GM21381 (cell line): ENCODE measurements around the gene CTNNA2.

Source experiments
- ATAC-seq: cut with Tn5 transposase; IDR thresholded peaks from one replicate; pipeline ENCODE4 v1.9.1; 2021; ENCODE audit warnings: mild to moderate bottlenecking, moderate library complexity; ENCODE audit not compliant: unreplicated experiment

Gene CTNNA2

GRCh38 chr2:80303006-80303908, 790.4 kb downstream of the CTNNA2 start:
- no peak for ATAC-seq

DNA sequence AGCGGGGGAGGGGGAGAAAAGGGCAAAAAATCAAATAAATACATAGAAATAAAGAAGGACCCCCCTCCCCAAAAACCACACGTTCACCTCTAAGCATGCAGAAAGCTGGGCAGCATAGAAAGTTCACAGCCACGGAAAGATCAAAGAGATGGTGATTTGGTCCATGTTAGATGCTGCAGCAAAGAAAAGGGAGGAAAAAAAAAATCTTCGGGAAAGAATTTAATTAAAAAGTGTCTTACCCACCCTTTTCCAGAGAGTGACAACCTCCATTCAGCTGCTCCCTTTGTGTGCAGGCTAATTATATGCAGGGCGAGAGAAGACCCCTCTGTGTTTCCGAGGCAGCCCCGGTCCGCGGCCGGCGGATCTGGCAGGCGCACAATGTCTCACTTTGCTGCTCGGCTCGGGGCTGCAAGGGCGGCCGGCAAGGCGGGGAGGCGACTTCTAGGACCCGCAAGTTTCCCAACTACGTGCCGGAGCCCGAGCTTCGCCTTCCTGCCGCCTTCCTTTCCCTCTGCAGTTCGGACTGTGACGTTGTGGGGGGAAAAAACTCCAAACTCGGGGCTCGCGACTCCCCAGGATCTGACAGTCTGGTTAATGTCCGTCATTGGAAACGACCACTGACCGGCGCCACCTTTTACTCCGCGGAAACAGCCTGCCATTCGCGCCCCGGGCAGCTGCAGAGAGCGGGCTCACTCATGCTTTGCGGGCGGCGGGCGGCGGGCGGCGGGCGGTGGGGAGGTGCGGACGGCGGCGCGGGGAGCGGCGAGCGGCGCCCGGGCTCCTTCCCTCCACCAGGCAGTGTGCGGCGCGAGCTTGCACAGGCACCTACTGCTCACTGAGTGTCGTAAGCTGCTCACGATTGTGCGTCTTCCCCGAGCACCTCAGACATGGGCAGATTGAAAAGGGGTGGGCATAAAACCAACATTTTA, 791.3 kb downstream of the CTNNA2 start, which contains the start of gene LRRTM1:
LRRTM1 (minus strand) TSS at position 844 of the 929 bp plus-strand sequence. CDS start 933 bp downstream, outside the sequence.
- ATAC-seq: no peak

DNA sequence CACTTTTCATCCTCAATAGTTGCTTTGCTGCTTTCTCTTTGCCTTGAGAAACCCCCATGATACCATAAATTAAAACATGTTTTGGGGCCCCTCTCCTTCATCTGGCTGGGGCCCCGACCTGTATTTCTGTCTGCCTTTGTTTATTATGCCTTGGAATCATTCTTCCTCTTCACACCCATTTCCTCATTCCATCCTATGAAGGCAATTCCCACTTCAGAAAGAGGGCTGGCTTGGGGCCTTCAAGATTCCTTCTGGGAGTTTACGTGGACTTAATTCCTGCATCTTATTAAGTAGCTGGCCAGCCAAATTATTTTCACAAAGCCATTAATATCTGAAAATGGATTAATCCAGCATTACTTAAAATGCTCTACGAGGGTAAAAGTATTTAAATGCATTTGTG, 798.5 kb downstream of the CTNNA2 start:
- ATAC-seq: no peak

GRCh38 chr2:80312282-80312839, 799.5 kb downstream of the CTNNA2 start:
- no peak for ATAC-seq

GRCh38 chr2:80322311-80322920, 809.6 kb downstream of the CTNNA2 start:
- ATAC-seq: no peak

- ATAC-seq: no peak
These were observed 810.1 kb downstream of the CTNNA2 start for GRCh38 chr2:80322958-80323357.

DNA sequence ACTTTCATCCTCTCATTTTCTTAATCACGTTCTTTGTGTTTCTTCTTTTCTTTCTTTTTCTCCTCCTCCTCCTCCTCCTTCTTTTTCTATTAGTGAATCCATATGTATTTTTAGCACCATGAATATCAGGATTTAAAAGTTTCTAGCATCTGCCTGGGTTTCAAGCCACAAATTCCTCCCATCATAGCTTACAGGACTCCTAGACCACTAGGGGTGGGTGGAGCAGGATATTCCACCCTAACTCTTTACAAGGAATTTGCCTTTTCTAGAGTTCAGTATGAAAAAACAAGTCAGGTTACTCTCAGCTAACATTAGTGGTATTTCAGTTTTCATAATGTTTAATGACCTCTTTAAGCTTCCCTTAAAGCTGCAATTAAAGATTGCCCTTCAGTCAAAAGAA, 810.8 kb downstream of the CTNNA2 start:
- no peak for ATAC-seq

GRCh38 chr2:80324525-80324924, 811.7 kb downstream of the CTNNA2 start:
- no peak for ATAC-seq

GRCh38 chr2:80326214-80326613, 813.4 kb downstream of the CTNNA2 start:
- no peak for ATAC-seq

GRCh38 chr2:80326861-80327260, 814.0 kb downstream of the CTNNA2 start:
- ATAC-seq: no peak

GRCh38 chr2:80328159-80328571, 815.3 kb downstream of the CTNNA2 start:
- no peak for ATAC-seq

GRCh38 chr2:80329491-80329890, 816.6 kb downstream of the CTNNA2 start:
- ATAC-seq: no peak

DNA sequence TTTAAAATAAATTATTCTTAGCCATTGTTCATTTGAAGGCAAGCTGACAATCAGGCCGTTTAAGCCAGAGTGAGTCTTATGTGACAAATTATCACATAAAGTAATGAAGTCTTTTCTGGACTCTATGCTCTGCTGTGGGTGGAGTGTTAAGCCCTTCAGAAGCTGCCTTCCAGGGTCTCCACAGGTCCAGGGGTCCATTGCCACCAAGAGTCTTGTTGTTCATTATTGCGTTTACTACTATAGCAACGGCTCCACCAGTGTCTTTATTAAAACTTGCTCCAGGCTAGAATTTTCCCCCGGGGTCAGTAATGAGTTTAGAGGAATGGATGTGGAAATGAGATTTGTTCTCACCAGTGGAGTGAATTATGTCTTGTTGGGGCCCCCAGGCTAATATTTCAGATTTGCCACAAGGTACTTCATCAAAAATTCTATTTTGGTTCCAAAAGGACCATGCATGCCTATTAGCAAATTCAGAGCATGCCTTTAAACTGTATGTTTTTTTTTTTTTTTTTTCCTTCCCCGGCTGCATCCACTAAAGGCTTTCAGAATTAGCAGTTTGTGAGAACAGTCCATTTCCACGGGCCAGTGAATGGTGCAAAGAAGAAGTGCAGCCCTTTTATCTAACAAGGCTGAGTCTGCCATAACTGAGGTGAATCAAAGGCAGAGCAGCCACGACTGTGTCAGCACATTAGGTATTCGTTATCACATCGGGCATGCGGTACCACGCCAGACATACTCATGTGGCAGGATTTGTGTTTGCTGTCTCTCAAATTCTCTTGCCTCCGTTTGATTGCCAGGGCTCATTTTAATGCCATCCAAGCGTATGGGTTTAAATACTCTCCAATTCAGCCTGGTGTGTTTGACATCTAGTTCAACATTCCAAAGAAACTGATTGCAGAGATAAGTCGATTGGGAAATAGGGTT, 817.9 kb downstream of the CTNNA2 start:
- no peak for ATAC-seq

DNA sequence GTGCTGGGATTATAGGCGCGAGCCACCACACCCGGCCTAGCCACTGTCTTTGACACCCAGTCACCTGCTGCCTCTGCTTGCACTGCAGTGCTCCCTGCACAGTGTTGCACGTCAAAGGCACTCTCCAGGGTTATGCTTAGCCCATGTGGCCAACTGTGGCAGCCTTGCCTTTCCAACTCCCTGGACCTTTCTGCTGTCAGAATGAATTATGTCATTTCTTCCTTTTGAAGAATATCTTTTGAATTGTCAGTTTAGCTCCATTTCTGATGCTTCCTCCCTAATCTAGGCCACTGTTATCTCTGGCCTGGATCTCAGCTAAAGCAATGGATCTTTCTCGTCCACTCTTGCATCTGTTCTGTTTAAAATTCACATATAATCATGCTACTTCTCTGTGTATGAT, 821.0 kb downstream of the CTNNA2 start:
- ATAC-seq: no peak

- no peak for ATAC-seq
These were observed 822.6 kb downstream of the CTNNA2 start for GRCh38 chr2:80335411-80335810.

- no peak for ATAC-seq
These were observed 825.9 kb downstream of the CTNNA2 start for GRCh38 chr2:80338794-80339193.

DNA sequence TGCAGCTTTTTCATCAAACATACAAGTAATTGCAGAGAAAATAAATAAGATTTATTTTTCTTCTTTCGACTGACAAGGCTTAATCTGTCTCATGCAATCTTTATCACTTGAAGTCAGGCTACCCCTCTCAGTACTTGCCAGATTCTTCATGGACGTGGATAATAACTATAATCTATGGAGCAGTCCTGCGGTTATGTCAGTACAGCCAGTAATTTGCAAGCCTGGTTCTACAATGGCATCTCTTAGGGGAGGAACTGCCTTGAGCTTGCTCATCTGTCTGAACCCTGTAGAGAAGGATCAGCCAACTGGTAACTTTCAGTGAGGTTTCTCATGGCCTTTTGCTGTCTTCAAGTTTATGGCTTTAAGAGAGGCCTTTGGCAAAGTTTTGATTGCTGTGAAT, 827.2 kb downstream of the CTNNA2 start:
- ATAC-seq: no peak

- ATAC-seq: no peak
These were observed 835.2 kb downstream of the CTNNA2 start for GRCh38 chr2:80348078-80348477.

GRCh38 chr2:80348953-80349352, 836.1 kb downstream of the CTNNA2 start:
- ATAC-seq: no peak

DNA sequence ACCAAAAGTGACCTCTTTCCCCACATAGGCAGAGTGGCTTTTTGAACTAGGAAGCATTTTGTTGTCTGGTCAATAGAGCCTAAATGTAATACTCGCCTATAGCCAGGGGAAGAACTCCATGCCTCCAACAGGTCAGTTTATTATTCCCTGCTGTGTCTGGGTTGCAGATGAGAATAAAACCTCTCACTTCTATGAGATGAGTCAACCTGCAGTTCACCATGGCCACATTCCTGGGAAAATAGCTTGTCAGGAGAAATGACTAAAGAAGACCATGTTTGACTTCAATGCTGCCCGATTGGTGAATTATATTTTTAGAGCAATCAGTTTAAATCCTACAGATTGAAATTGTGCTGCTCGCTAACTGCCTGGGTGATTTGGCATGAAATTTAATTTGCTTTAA, 838.4 kb downstream of the CTNNA2 start:
- ATAC-seq: no peak
